Measurements from ENCODE around the gene PTGIS.

GRCh38 chr20:49475292-49476015 is 92.5 kb downstream of the PTGIS start:
- TF ChIP-seq, protein P1, sequence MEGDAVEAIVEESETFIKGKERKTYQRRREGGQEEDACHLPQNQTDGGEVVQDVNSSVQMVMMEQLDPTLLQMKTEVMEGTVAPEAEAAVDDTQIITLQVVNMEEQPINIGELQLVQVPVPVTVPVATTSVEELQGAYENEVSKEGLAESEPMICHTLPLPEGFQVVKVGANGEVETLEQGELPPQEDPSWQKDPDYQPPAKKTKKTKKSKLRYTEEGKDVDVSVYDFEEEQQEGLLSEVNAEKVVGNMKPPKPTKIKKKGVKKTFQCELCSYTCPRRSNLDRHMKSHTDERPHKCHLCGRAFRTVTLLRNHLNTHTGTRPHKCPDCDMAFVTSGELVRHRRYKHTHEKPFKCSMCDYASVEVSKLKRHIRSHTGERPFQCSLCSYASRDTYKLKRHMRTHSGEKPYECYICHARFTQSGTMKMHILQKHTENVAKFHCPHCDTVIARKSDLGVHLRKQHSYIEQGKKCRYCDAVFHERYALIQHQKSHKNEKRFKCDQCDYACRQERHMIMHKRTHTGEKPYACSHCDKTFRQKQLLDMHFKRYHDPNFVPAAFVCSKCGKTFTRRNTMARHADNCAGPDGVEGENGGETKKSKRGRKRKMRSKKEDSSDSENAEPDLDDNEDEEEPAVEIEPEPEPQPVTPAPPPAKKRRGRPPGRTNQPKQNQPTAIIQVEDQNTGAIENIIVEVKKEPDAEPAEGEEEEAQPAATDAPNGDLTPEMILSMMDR (IDR thresholded peaks at IDR 0.05) = no peak
- no peak for TF ChIP-seq POLR2A (IDR thresholded peaks at IDR 0.05)

Measured in body of pancreas (tissue), 4 donors.